ENCODE results near the gene AAK1. TPM values are rescaled to one million over a fixed set of nuclear protein-coding genes. Genes with fewer than 3 reads are reported as not detected.

AAK1 gene
- total RNA-seq, 1 experiment from 2014 or later: 46.8 TPM

DNA sequence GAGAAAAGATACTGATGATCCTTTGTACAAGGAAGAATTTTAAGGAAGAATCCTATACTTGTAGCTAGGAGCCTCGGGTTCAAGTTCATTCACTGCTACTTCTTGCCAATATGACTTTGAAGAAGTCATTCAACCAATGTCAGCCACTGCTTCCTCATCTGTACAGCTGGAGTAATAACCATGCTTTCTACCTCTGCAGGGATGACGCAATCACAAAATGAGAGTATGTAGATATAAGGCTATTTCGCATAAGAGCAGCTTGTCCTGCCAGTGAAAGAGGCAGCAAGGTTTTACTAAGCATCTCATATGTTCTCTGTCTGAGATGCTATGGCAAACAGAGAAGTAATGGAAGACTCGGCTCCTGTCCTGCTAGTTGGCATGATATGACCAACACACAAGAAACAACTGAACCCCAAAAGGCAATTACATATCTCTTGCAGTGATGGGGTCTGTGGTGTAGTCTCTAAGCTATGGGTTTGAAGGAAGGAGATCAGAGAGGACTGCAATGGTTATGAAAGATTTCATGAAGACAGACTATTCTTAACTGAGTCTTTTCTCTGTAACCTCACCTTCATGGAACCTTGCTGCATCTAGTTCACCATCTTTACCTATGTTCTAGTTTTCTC lies 9.2 kb downstream of the AAK1 start:
- TF ChIP-seq EZH2 (IDR thresholded peaks at IDR 0.05; ENCODE audit: low read length, unreplicated experiment): no peak
- TF ChIP-seq, protein P1, sequence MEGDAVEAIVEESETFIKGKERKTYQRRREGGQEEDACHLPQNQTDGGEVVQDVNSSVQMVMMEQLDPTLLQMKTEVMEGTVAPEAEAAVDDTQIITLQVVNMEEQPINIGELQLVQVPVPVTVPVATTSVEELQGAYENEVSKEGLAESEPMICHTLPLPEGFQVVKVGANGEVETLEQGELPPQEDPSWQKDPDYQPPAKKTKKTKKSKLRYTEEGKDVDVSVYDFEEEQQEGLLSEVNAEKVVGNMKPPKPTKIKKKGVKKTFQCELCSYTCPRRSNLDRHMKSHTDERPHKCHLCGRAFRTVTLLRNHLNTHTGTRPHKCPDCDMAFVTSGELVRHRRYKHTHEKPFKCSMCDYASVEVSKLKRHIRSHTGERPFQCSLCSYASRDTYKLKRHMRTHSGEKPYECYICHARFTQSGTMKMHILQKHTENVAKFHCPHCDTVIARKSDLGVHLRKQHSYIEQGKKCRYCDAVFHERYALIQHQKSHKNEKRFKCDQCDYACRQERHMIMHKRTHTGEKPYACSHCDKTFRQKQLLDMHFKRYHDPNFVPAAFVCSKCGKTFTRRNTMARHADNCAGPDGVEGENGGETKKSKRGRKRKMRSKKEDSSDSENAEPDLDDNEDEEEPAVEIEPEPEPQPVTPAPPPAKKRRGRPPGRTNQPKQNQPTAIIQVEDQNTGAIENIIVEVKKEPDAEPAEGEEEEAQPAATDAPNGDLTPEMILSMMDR (conservative IDR thresholded peaks at IDR 0.05; ENCODE audit: low read depth, low read length): no peak
- TF ChIP-seq EZH2phosphoT487 (IDR thresholded peaks at IDR 0.05; ENCODE audit: borderline replicate concordance, low read length): no peak
- no peaks in the 10 kb centered on the region for H3K9me2 ChIP-seq (replicated peaks; ENCODE audit: low read length)
- no peaks in the 10 kb centered on the region for H3F3A ChIP-seq (ENCODE audit: low read length, unreplicated experiment)
- peaks cover 11% of the 10 kb centered on the region for H3K36me3 ChIP-seq (ENCODE audit: low read depth, low read length)
- no peaks in the 10 kb centered on the region for H3K27me3 ChIP-seq (ENCODE audit: low read length)
- ChIA-PET POLR2A (ENCODE audit: unreplicated experiment) (no interaction called here), CTCF (no interaction called here)
- no peaks in the 10 kb centered on the region for H3K9me3 ChIP-seq (ENCODE audit: low read length)
- H3K9ac ChIP-seq (ENCODE audit: low read length): no peak overlapping the region
- H2AFZ ChIP-seq (ENCODE audit: low read length): no peak overlapping the region
- no TSS peak for BruUV-seq (replicated peaks)
- H4K20me1 ChIP-seq (ENCODE audit: low read length): peaks cover 12% of the 10 kb centered on the region
- H3K4me2 ChIP-seq (ENCODE audit: low read length): no peak overlapping the region
- no peak for DNase-seq
- peaks cover 86% of the 10 kb centered on the region for H3K79me2 ChIP-seq (ENCODE audit: low read length)
- intact Hi-C loops (cut with micrococcal nuclease): no loop called here
- H3K27ac ChIP-seq (ENCODE audit: low read length): no peak overlapping the region
- peaks cover 4% of the 10 kb centered on the region; the same call in 1 of the 2 replicates for H3K4me1 ChIP-seq (ENCODE audit: insufficient read depth, low read length)
- no peak overlapping the region for H3K4me3 ChIP-seq (ENCODE audit: low read length)
- no peak for ATAC-seq

DNA sequence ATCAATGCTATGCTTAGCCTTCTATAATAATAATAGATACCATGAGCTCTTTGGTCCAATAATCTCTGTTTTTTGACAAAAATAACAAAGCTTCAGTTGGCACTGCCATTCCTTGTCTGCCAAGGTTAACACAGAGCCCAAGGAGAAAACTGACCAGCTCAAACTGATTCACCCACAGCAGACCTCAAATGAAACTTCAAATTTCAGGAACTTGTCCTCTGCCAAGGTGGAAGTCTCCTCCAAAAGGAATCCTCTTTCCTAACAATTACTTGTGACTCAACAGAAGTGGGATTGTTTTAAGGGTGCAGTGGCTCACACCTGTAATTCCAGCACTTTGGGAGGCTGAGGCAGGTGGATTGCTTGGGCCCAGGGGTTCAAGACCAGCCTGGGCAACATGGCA lies 12.1 kb downstream of the AAK1 start:
- Histone ChIP-seq H3K79me2 (ENCODE audit: low read length) (peaks cover 86% of the 10 kb centered on the region), H3K9ac (ENCODE audit: low read length) (no peak overlapping the region), H3K27ac (ENCODE audit: low read length) (no peak overlapping the region), H3K9me2 (replicated peaks; ENCODE audit: low read length) (no peaks in the 10 kb centered on the region), H3F3A (ENCODE audit: low read length, unreplicated experiment) (no peaks in the 10 kb centered on the region), H4K20me1 (ENCODE audit: low read length) (peaks cover 15% of the 10 kb centered on the region), H3K4me3 (ENCODE audit: low read length) (no peak overlapping the region), H3K27me3 (ENCODE audit: low read length) (no peaks in the 10 kb centered on the region), H3K9me3 (ENCODE audit: low read length) (no peaks in the 10 kb centered on the region), H3K4me1 (ENCODE audit: insufficient read depth, low read length) (no peaks in the 10 kb centered on the region), H3K4me2 (ENCODE audit: low read length) (no peak overlapping the region), H2AFZ (ENCODE audit: low read length) (no peak overlapping the region), H3K36me3 (ENCODE audit: low read depth, low read length) (peaks cover 11% of the 10 kb centered on the region)
- no peak for DNase-seq
- ChIA-PET CTCF (no interaction called here), POLR2A (ENCODE audit: unreplicated experiment) (interaction anchor here (0.6 kb wide), 1 partner anchor 30 kb away, joined by 3 read pairs; no protein-coding TSS in a partner anchor)
- BruUV-seq (replicated peaks): no TSS peak
- no peak for TF ChIP-seq EZH2 (IDR thresholded peaks at IDR 0.05; ENCODE audit: low read length, unreplicated experiment)
- TF ChIP-seq, protein P1 (conservative IDR thresholded peaks at IDR 0.05; ENCODE audit: low read depth, low read length): no peak
- no peak for TF ChIP-seq EZH2phosphoT487 (IDR thresholded peaks at IDR 0.05; ENCODE audit: borderline replicate concordance, low read length)
- no peak for ATAC-seq
- intact Hi-C loops (cut with micrococcal nuclease): no loop called here

DNA sequence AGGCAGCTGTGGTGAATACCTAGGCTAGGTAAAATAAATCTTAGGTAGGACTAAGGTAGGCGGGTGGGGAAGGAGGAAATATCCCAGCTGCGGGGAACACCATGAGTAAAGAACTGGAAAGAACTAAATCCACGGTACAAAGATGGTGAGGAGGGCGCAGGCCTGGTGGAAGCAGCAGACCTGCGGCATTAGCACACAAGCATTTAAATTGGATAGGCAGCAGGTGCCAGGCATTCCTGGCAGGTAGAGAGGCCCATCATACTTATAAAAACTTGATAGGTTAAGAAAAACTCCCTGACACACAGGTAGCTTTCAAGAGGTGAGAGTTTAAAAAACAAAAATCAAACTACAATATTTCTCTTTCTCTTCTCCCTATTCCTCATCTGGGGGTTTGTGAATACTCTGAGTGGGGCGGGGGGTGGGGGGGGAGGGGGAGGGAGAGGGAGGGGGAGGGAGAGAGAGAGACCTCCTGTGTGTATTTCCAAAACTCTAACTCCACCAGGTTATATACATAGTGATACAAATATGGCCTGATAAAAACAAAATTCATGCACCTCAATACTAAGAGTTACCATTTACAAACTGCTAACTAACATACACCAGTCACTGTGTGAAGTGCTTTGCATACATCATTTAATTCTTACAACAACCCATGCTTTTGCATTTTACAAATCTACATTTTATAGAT lies 13.5 kb downstream of the AAK1 start:
- ATAC-seq (no peak), DNase-seq (no peak)
- Histone ChIP-seq H3K4me1 (ENCODE audit: insufficient read depth, low read length) (peaks cover 5% of the 10 kb centered on the region; the same call in 1 of the 2 replicates), H3K9me3 (ENCODE audit: low read length) (no peaks in the 10 kb centered on the region), H3K9me2 (replicated peaks; ENCODE audit: low read length) (no peaks in the 10 kb centered on the region), H3K4me3 (ENCODE audit: low read length) (no peak overlapping the region), H3K4me2 (ENCODE audit: low read length) (no peak overlapping the region), H2AFZ (ENCODE audit: low read length) (no peak overlapping the region), H3K27ac (ENCODE audit: low read length) (no peak overlapping the region), H4K20me1 (ENCODE audit: low read length) (peaks cover 11% of the 10 kb centered on the region; the same call in 1 of the 2 replicates), H3K79me2 (ENCODE audit: low read length) (peaks cover 83% of the 10 kb centered on the region), H3K9ac (ENCODE audit: low read length) (no peak overlapping the region), H3K27me3 (ENCODE audit: low read length) (no peaks in the 10 kb centered on the region), H3K36me3 (ENCODE audit: low read depth, low read length) (peaks cover 7% of the 10 kb centered on the region; the same call in 1 of the 2 replicates), H3F3A (ENCODE audit: low read length, unreplicated experiment) (no peaks in the 10 kb centered on the region)
- BruUV-seq (replicated peaks): no TSS peak
- ChIA-PET POLR2A (ENCODE audit: unreplicated experiment) (no interaction called here), CTCF (no interaction called here)
- TF ChIP-seq EZH2 (IDR thresholded peaks at IDR 0.05; ENCODE audit: low read length, unreplicated experiment) (no peak), EZH2phosphoT487 (IDR thresholded peaks at IDR 0.05; ENCODE audit: borderline replicate concordance, low read length) (no peak)
- TF ChIP-seq, protein P1 (conservative IDR thresholded peaks at IDR 0.05; ENCODE audit: low read depth, low read length): no peak
- intact Hi-C loops (cut with micrococcal nuclease): no loop called here
